SIG-M5 treated with dmso at 0.1 percent for 504 hours (cell line): ENCODE results near the gene LDLRAD4.
"Not testable (repeated sequence)": the region's sequence is repeated elsewhere in the genome, so short reads cannot be mapped to it uniquely, and the experiment has no call there.

Source experiments
- DNase-seq: peaks from one replicate; lab custom pipeline; 2025; ENCODE audit not compliant: unreplicated experiment; lab: John Stamatoyannopoulos, UW

The LDLRAD4 gene

GRCh38 chr18:13604786-13605185, 386.2 kb downstream of the LDLRAD4 start:
- no peak for DNase-seq

GRCh38 chr18:13605477-13605876, 386.9 kb downstream of the LDLRAD4 start:
- no peak for DNase-seq

GRCh38 chr18:13605901-13606300, 387.3 kb downstream of the LDLRAD4 start:
- no peak for DNase-seq

- no peak for DNase-seq
Measured at GRCh38 chr18:13606604-13607254, 388.2 kb downstream of the LDLRAD4 start.

GRCh38 chr18:13608024-13608562, 389.5 kb downstream of the LDLRAD4 start:
- not testable (repeated sequence) for DNase-seq

GRCh38 chr18:13608791-13609532, 390.4 kb downstream of the LDLRAD4 start:
- no peak for DNase-seq

- DNase-seq, result no peak
Measured at GRCh38 chr18:13610555-13611141, 392.1 kb downstream of the LDLRAD4 start.

GRCh38 chr18:13611142-13611600, 392.6 kb downstream of the LDLRAD4 start:
- no peak for DNase-seq

- no peak for DNase-seq
Measured at GRCh38 chr18:13611601-13612195, 393.1 kb downstream of the LDLRAD4 start.

- DNase-seq, result no peak
Measured at GRCh38 chr18:13612196-13612997, 393.8 kb downstream of the LDLRAD4 start.

- DNase-seq, result no peak
Measured at GRCh38 chr18:13613099-13613498, 394.5 kb downstream of the LDLRAD4 start.

GRCh38 chr18:13613591-13614501, 395.3 kb downstream of the LDLRAD4 start:
- DNase-seq, result no peak

- no peak for DNase-seq
Measured at GRCh38 chr18:13614641-13615288, 396.2 kb downstream of the LDLRAD4 start.

- peak; percentile 42 for DNase-seq
Measured at GRCh38 chr18:13615432-13615861, 396.9 kb downstream of the LDLRAD4 start.

GRCh38 chr18:13616041-13616440, 397.5 kb downstream of the LDLRAD4 start:
- DNase-seq, result no peak

- DNase-seq, result no peak
Measured at GRCh38 chr18:13616525-13617035, 398.0 kb downstream of the LDLRAD4 start.

- DNase-seq, result no peak
Measured at GRCh38 chr18:13617826-13618515, 399.4 kb downstream of the LDLRAD4 start.

- no peak for DNase-seq
Measured at GRCh38 chr18:13618760-13619438, 400.3 kb downstream of the LDLRAD4 start.
